ENCODE data around the gene HSD17B7.

HSD17B7 gene

GRCh38 chr1:162851341-162851740, 60.8 kb downstream of the HSD17B7 start:
- DNase-seq: no peak
- in situ Hi-C loops (cut with MboI; ENCODE audit: low pct_unique_long_range_greater_than_20kb, low sequenced_read_pairs): loop anchor here (25.0 kb wide), 2 partner anchors 336 to 461 kb away; partner anchors contain the start of gene NUF2

- in situ Hi-C loops (cut with MboI; ENCODE audit: low pct_unique_long_range_greater_than_20kb, low sequenced_read_pairs): loop anchor here (25.0 kb wide), 2 partner anchors 333 to 458 kb away; partner anchors contain the start of gene NUF2
- peak; percentile 63 for DNase-seq
These were observed 63.9 kb downstream of the HSD17B7 start for GRCh38 chr1:162854245-162854882.

- in situ Hi-C loops (cut with MboI; ENCODE audit: low pct_unique_long_range_greater_than_20kb, low sequenced_read_pairs): loop anchor here (25.0 kb wide), 2 partner anchors 332 to 457 kb away; partner anchors contain the start of gene NUF2
- DNase-seq: no peak
These were observed 65.1 kb downstream of the HSD17B7 start for GRCh38 chr1:162855461-162856150.

- DNase-seq: no peak
- in situ Hi-C loops (cut with MboI; ENCODE audit: low pct_unique_long_range_greater_than_20kb, low sequenced_read_pairs): loop anchor here (25.0 kb wide), 2 partner anchors 331 to 456 kb away; partner anchors contain the start of gene NUF2
These were observed 65.8 kb downstream of the HSD17B7 start for GRCh38 chr1:162856260-162856659.

GRCh38 chr1:162857850-162858249, 67.3 kb downstream of the HSD17B7 start:
- in situ Hi-C loops (cut with MboI; ENCODE audit: low pct_unique_long_range_greater_than_20kb, low sequenced_read_pairs): loop anchor here (25.0 kb wide), 2 partner anchors 329 to 454 kb away; partner anchors contain the start of gene NUF2
- no peak for DNase-seq

- no peak for DNase-seq
These were observed 68.7 kb downstream of the HSD17B7 start for GRCh38 chr1:162859191-162859590.

GRCh38 chr1:162861101-162861500, 70.6 kb downstream of the HSD17B7 start, which contains the start of gene CCDC190:
CCDC190 (minus strand) TSS chr1:162861175; CDS start chr1:162859646, 1,529 bp downstream.
- in situ Hi-C loops (cut with MboI; ENCODE audit: low pct_unique_long_range_greater_than_20kb, low sequenced_read_pairs): loop anchor here (25.0 kb wide), 2 partner anchors 326 to 451 kb away; partner anchors contain the start of gene NUF2
- DNase-seq: no peak

More at GRCh38 chr1:162859191-162859590, 68.7 kb downstream of the HSD17B7 start:
- in situ Hi-C loops (cut with MboI; ENCODE audit: low pct_unique_long_range_greater_than_20kb, low sequenced_read_pairs): loop anchor here (25.0 kb wide), 2 partner anchors 328 to 453 kb away; partner anchors contain the start of gene NUF2

- DNase-seq: no peak
- in situ Hi-C loops (cut with MboI; ENCODE audit: low pct_unique_long_range_greater_than_20kb, low sequenced_read_pairs): loop anchor here (25.0 kb wide), 2 partner anchors 326 to 451 kb away; partner anchors contain the start of gene NUF2
These were observed 71.1 kb downstream of the HSD17B7 start for GRCh38 chr1:162861625-162862024.

All from KBM-7 (cell line).